A204.1 (cell line): ENCODE results near the gene PRPH.
"Not testable (repeated sequence)": the region's sequence is repeated elsewhere in the genome, so short reads cannot be mapped to it uniquely, and the experiment has no call there.

Experiments
- FAIRE-seq: peaks from 2 replicates; lab custom pipeline; 2012; peaks lifted over from hg19 to GRCh38; lab: Jason Lieb, UNC

PRPH gene

GRCh38 chr12:49295082-49295936 lies at the start of gene PRPH:
PRPH (plus strand) TSS chr12:49295147; CDS start chr12:49295201, 54 bp downstream.
- no peak for FAIRE-seq

- no peak for FAIRE-seq
These were observed 43.6 kb upstream of the PRPH start for GRCh38 chr12:49251357-49251756.

- FAIRE-seq: no peak
These were observed 41.8 kb upstream of the PRPH start for GRCh38 chr12:49253033-49253623.

- FAIRE-seq: not testable (repeated sequence)
These were observed 39.5 kb upstream of the PRPH start for GRCh38 chr12:49255456-49255855.

DNA sequence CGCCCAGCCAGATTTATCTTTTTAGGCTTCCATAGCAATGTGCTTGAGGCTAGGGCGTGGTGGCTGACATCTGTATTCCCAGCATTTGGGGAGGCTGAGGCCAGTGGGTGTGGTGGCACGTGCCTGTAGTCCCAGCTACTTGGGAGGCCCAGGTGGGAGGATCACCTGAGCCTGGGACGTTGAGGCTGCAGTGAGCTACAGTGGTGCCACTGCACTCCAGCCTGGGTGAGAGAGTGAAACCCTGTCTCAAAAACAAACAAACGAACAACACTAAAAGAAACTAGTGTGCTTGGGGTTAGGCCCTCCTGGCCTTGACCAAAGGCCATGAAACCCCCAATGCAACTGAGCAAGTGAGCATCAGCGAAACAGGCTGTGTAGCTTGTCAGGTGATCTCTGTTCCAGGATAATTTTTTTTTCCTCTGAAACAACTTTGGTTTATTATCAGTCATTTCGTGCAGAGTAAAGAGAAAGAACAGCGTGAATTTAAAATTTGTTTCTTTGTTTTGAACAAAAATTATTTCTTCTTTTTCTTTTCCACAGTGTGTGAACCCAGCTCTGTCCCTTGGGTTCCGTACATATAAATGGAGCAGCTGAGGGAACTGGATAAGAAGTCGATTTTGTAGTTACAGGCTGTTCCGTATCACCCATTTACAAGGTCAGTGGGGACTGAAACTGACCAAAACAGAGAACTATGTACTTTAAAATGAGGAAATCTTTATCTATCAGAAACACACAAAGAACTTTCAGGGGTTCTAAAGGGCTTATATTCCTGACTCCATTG lies 38.9 kb upstream of the PRPH start:
- no peak for FAIRE-seq

DNA sequence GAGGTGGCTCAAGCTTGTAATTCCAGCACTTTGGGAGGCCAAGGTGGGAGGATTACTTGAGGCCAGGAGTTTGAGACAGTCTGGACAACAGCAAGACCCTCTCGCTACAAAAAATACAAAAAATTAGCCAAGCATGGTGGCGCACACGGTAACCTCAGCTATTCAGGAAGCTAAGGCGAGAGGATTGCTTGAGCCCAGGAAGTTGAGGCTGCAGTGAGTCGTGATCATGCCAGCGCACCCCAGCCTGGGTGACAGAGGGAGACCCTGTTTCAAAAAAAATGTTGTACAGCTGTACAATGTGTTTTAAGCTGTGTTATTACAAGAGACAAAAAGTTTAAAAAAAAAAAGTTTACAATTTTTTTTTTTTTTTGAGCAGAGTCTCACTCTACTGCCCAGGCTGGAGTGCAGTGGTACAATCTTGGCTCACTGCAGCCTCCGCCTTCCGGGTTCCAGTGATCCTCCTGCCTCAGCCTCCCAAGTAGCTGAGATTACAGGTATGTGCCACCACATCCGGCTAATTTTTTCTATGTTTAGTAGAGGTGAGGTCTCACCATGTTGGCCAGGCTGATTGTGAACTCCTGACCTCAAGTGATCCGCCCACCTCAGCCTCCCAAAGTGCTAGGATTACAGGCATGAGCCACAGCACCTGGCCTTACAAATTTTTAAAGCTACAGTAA lies 37.3 kb upstream of the PRPH start:
- FAIRE-seq: not testable (repeated sequence)

DNA sequence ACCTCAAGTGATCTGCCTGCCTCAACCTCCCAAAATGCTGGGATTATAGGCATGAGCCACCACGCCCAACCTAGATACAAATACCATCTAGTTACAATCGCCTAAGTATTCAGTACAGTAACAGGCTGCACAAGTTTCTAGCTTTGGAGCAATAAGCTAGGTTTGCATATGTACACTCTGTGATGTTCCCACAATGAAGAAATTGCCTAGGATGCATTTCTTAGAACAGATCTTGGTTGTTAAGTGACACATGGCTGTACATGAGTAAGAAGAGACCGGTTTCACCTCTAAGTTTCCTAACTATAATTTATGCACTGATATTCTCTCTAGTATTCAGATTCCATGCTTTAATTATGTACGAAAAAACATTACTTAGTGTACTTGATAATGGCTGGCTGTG lies 35.5 kb upstream of the PRPH start:
- FAIRE-seq: no peak

- no peak for FAIRE-seq
These were observed 34.8 kb upstream of the PRPH start for GRCh38 chr12:49260166-49260565.

- FAIRE-seq: no peak
These were observed 34.2 kb upstream of the PRPH start for GRCh38 chr12:49260571-49261363.

DNA sequence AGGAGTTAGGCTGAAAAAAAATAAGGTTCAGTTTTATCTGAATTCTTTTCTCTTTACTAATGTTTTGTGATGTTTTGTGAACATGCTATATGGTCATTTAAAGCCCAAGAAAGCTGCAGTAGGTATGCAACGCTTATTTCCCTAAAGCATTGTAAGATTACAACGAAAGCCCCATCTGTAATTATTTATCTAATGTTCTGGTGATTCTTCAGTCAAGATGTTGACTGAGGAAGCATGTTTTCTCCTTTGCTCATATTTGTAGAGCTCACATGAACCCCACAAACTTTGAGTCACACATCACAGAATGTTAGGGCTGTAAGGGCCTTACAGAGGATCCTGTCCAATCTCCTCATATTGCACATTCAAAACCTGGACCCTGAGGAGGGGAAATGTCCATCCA lies 33.2 kb upstream of the PRPH start:
- FAIRE-seq: no peak

GRCh38 chr12:49263400-49263763 lies 31.6 kb upstream of the PRPH start:
- FAIRE-seq: no peak

- no peak for FAIRE-seq
These were observed 30.5 kb upstream of the PRPH start for GRCh38 chr12:49264466-49264872.

DNA sequence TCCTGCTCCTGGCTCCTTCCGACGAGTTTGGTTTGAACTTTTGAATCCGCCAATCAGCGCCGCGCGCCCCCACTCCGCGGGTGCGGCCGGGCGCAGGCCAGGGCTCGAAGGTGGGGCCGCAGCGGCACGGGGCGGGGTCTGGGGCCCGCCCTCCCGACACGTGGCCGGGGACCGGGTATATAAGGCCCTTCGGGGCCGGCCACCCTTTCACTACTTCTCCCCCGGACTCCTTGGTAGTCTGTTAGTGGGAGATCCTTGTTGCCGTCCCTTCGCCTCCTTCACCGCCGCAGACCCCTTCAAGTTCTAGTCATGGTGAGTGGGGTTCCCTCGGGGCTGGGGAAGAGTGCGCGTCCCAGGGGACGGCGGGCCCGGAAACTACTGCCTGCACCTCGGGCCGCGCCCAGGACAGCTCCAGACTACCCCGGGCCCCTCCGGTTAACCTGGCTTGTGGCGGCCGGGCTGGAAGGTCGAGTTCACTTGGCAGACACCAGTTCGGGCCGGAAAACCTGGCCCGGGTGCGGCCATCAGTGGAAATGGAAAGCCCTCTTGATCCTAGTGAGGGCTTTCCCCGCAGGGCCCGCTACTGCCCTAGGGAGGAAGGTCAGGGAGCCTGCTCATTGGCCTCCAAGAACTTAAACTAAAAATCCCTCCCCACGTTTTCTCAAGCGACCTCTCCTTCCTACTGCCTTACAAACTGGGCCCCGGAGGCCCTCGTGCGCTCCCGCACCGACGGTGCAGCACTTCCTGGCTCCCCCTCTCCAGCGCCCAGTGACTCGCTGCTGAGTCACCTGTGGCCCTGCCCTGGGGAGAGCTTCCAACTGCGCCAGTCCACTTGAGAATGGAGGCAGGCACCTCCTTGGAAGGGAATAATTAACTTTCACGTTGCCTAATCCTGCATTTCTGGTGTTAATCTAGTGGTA lies 29.8 kb upstream of the PRPH start, which contains the start of gene TUBA1C:
TSS of gene TUBA1C (plus strand) at position 210 of the 920 bp plus-strand sequence. CDS start at position 310, 100 bp downstream.
- FAIRE-seq: no peak

DNA sequence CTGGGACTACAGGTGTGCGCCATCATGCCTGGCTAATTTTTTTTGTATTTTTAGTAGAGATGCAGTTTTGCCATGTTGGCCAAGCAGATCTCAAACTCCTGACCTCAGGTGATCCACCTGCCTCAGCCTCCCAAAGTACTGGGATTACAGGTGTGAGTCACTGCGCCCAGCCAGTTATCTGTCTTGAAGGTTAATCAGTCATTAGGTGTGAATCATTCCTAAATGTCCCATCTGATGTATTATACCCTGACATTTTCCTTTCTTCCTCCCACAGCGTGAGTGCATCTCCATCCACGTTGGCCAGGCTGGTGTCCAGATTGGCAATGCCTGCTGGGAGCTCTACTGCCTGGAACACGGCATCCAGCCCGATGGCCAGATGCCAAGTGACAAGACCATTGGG lies 25.8 kb upstream of the PRPH start:
- FAIRE-seq: not testable (repeated sequence)

DNA sequence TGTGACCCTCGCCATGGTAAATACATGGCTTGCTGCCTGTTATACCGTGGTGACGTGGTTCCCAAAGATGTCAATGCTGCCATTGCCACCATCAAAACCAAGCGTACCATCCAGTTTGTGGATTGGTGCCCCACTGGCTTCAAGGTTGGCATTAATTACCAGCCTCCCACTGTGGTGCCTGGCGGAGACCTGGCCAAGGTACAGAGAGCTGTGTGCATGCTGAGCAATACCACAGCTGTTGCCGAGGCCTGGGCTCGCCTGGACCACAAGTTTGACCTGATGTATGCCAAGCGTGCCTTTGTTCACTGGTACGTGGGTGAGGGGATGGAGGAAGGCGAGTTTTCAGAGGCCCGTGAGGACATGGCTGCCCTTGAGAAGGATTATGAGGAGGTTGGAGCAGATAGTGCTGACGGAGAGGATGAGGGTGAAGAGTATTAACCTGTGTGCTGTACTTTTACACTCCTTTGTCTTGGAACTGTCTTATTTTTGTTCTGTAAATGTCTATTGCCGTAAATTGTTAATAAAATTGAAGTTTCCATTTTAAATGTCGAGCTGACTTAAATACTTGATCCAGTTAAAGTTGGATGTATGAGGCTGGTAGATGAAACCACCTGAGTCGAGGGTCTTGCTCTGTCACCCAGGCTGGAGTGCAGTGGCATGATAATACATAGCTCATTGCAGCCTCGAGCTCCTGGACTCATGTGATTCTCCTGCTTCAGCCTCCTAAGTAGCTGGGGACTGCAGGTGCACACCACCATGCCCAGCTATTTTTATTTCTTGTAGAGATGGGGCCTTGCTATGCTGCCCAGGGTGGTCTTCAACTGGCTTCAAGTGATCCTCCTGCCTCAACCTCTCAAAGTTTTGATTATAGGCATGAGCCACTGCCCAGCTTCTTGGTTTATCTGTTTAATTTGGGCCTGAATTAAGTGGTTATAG lies 21.9 kb upstream of the PRPH start:
- no peak for FAIRE-seq

DNA sequence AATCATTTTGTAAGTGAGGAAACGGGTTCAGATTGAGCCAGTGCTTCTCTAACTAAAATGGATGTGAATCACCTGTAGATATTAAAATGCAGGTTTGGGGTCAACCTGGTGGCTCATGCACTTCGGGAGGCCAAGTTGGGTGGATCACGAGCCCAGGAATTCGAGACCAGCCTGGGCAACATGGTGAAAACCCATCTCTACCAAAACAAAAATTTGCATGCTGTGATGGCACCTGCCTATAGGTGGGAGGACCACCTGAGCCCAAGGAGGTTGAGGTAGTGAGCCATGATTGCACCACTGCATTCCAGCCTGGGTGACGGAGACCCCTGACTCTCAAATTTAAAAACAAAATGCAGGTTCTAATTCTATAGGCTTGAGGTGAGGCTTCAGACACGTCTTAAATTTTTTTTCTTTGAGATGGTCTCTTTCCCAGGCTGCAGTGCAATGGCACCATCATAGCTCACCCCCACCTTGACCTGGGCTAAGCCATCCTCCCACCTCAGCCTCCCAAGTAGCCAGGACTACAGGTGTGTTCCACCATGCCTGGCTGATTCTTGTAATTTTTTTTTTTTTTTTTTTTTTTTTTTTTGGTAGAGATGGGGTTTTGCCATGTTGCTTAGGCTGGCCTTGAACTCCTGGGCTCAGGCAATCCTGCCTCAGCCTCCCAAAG lies 21.1 kb upstream of the PRPH start:
- FAIRE-seq: no peak

DNA sequence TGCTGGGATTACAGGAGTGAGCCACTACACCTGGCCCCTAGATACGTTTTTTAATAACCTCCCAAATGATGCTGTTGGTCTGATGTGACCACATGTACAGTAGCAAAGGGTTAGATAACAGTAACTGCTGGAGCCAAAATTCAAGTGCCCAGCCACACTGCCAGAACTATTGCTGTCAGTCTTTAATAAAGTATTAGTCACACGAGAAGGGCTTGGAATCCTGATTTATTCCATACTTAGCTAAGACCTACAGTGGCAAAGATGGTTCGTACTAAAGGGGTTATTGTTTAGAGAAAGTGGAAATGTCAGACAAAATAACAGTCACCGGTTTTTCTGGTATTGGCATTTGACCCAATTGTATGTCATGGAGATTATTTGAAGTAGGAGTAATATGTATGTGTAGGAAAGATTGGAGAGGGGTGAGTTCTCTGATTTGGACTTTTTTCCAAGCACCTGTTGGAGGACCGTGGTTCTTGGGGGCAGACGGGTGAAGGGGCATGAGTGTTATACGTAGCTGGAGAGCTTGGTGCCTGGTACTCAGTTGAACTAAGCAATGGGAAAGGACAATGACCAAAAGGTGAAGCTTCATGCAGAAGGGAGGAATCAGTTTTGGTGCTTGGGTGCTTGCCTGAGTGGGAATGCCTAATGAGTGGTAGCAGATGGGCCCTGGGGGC lies 20.4 kb upstream of the PRPH start:
- no peak for FAIRE-seq
